Stimulated activated CD8-positive, alpha-beta memory T cell treated with anti-CD3 and anti-CD28 coated beads, Interleukin-4, amount 100 ng/mL, for 1 hour (primary cell): ENCODE data around the gene SCMH1.
"Not testable (repeated sequence)": the region's sequence is repeated elsewhere in the genome, so short reads cannot be mapped to it uniquely, and the experiment has no call there.

Source experiments
- DNase-seq, 2 donors: peaks; one replicate each; pipeline ENCODE4 v3.0.0-alpha.2; 2020; ENCODE audit warnings: low read depth in 2 of 2, low spot score in 1 of 2

SCMH1 gene

GRCh38 chr1:41158147-41158875 is 83.8 kb downstream of the SCMH1 start:
- DNase-seq: no peak

DNA sequence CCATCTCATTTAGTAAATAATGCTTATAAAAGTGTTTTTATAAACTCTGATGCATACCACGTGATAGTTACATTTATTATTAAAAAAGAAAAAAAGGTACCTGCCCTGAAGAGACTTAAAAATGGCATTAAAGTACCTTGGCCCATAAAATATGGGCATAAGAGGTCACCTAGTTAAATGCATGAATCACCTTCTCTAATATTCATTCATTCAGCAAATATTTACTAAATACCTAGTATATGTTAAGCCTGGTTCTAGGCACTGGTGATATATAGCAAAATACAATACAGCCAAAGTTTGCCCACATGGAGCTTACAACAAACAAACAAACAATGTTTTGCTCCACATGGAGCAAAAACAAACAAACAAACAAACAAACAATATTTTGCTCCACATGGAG is 87.0 kb downstream of the SCMH1 start:
- DNase-seq: no peak

DNA sequence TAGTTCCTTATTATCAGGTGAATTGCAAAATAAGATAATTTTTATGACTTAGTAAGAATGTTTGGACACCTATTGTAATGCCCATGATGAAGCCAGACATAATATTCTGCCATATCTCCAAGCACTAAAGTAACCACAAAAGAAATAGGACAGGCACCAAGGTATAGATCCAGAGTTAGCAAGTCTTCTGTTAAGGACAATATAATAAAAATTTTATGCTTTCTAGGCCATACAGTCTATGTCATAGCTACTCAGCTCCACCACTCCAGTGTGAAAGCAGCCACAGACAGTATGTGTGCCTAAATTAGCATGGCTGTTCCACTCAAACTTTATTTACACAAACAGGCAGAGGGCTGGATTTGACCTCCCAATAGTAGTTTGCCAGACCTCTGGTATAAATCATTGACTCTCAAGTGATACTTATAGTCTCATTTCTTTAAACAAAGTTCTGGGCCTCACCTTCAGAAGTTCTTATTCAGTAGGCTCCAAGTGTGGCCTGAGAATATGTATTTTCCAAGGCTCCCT is 88.3 kb downstream of the SCMH1 start:
- DNase-seq: no peak

DNA sequence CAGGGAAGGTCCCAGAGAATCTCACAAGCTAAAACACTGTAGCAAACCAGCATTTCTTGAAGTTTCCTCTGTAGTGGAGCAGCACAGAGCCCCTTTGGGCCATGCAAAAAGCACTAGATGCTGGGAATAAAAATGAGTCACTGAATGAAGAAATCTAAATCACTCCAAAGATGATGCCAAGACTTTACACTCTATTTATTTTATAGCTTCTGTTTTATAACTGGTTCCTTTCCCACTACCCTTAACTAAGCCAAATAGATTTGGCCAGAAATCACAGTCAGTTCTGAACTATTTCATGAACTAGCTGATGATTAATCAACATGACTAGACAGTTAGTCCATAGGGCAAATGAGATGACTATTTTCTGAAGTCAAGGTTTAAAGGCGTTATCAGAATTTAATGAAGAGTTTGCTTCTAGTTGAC is 89.5 kb downstream of the SCMH1 start:
- DNase-seq: no peak

- DNase-seq: no peak
Observed at GRCh38 chr1:41151846-41152245, 90.3 kb downstream of the SCMH1 start.

DNA sequence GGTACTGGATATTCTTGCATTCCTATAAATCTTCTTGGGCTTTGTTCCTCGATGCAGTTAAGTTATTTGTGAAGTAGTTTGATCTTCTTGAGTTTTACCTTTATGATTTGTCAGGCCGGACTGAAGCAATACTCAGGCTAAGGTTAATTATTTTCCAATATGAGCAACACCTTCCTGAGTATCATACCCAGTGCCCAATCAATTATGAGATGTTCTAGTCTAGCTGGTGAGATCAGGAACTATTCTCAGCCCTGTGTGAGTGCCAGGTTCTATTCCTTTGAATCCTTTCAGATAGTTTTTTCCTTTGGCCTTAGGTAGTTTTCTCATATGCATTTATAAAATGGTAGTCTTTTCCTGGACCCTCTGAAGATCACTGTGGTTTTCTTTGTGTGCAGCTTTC is 92.5 kb downstream of the SCMH1 start:
- no peak for DNase-seq

- DNase-seq: no peak
Observed at GRCh38 chr1:41144285-41144684, 97.8 kb downstream of the SCMH1 start.

DNA sequence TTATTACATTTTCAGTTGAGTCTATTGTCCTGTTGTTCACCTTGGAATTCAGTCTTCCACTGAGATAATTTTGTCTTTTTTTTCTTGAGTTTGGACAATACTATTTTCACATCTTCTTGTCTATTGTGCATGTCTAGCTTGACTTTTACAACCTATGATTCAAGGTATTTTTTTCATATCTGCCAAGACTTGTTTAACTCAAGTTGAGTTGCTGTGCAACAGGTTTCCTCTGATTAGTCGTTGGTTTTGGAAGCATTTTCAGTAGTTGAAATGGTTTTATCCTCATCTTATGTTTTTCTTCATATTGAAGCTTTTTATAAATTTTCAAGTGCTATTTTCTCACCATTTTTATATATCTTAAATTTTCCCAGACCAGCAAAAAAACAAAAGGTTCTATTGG is 103.6 kb downstream of the SCMH1 start:
- DNase-seq: no peak

- DNase-seq: no peak
Observed at GRCh38 chr1:41135196-41135947, 106.7 kb downstream of the SCMH1 start.

GRCh38 chr1:41134325-41134724 is 107.8 kb downstream of the SCMH1 start:
- not testable (repeated sequence) for DNase-seq

DNA sequence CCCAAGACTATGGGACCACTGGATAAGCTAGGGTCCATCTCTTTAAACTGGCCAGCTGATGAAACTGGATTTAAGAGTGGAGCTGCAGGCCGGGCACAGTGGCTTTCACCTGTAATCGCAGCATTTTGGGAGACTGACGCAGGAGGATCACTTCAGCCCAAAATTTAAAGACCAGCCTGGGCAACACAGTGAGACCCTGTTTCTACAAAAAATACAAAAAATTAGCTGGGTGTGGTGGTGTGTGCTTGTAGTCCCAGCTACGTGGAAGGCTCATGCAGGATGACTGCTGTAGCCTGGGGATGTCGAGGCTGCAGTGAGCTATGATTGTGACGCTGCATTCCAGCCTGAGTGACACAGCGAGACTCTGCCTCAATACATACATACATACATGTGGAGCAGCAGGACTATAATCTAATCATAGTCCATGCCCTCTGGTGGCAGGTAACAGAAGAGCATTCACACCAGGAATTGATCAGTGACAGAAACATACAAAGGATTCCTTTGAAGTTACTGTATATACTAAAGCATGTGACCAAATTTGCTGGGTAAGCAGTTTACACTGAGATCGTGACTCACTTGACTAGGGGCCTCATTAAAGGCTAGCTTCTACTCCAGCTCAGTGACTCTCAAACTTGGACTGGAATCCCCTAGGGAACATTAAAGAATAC is 119.1 kb downstream of the SCMH1 start:
- no peak for DNase-seq

DNA sequence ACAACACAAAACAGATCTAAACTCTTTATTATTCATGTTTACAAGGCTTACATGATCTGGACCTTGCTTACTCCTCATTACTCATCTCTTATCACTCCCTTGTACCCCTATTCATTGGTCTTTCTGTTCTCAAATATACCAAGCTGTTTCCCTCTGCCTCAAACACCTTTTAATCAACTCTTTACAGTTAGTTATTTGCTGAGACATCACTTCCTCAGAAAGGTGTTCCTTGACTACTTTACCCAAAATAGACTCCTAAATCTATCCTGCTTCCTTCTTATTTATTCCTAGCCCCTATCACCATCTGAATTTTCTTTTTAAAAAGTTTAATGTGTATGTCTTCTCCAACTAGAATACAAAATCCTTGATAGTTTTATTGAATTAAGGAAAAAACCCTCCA is 120.0 kb downstream of the SCMH1 start:
- DNase-seq: no peak

GRCh38 chr1:41118645-41119044 is 123.5 kb downstream of the SCMH1 start:
- DNase-seq: no peak

DNA sequence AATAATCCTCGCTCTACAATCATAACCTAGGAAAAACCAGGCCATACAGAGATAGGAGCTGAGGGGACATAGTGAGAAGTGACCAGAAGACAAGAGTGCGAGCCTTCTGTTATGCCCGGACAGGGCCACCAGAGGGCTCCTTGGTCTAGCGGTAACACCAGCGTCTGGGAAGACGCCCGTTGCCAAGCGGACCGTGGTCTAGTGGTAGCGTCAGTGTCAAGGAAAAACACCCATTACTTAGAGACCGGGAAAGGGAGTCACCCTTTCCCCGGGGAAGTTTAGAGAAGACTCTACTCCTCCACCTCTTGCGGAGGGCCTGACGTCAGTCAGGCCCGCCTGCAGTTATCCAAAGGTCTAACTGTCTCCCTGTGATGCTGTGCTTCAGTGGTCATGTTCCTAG is 124.9 kb downstream of the SCMH1 start:
- not testable (repeated sequence) for DNase-seq

GRCh38 chr1:41110736-41111135 is 131.4 kb downstream of the SCMH1 start:
- DNase-seq: no peak

GRCh38 chr1:41110286-41110685 is 131.8 kb downstream of the SCMH1 start:
- no peak for DNase-seq

- DNase-seq: no peak
Observed at GRCh38 chr1:41109310-41110197, 132.6 kb downstream of the SCMH1 start.

DNA sequence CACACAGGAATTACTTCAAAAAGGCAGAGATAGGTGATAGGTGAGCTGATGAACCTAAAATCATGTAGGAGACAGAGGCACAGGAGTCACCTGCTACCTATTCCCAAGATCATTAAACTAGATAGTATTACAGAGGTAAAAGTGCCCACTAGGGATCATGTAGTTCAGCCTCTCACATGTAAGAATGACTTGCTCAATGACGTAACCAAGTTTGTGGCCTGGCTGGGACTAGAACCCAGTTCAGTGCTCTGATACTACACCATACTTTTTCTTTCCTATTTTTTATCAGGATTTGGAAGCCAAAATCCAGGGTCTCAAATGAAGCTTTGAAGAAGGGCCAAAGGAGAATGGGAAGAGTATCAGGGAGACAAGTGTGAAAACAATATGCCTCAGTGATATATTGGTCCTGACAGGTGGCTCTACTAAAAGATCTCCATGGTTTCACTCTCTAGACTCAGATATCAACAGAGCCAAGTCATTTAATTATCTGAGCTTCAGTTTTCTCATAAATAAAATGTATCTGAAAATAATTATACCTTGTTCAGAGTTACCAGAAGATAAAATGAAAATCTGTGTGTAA is 133.3 kb downstream of the SCMH1 start:
- no peak for DNase-seq

DNA sequence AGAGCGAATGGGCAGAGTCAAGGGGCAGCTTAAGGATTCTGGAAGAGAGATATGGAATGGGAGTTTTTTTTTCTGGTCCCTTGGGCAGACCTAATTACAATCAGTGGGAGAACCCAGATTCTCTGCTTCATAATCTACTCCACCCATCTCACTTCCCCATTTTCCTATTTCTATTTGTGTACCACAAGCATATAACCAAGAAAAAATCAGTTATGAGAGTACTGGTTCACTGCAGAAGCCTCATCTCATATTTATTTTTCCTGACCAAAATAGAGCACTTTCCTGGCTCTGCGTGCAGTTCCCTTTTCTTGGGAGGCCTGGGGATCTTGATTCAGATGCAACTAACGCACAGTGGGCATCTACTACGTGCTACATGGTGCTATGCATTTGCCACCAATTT is 138.3 kb downstream of the SCMH1 start:
- DNase-seq: no peak

DNA sequence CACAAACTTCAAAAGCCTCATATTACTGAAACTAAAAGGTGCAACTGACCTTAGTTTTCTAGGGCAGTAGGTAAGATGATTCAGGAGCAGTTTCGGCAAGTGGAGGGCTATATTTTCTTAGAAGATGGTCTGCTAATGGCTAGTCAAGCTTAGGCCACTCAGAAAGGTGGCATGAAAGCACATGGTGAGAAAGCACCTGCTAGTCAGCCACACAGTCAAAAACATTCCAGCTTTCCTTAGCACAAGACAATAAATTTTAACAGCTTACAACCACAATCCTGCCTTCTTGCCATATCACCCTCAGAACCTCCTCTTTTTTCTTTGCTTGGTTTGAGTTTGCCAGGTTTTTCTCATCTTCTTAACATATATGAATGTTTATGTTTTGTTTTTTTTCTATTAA is 139.5 kb downstream of the SCMH1 start:
- no peak for DNase-seq
